H9 (cell line): Measurements from ENCODE around the gene MAJIN. TPM values are rescaled to one million over a fixed set of nuclear protein-coding genes. Genes with fewer than 3 reads are reported as not detected.

ENCODE experiments used
- DNase-seq: peaks from one replicate; pipeline ENCODE4 v3.0.0-alpha.2; 2017
- H2AFZ ChIP-seq: one replicate; pipeline ENCODE4 v1.6.1; 2013; ENCODE audit warnings: mild to moderate bottlenecking, low read length, control low read depth, moderate library complexity
- H2AK5ac ChIP-seq: 2 replicates; pipeline ENCODE4 v1.6.1; 2013; ENCODE audit warnings: low read length, control low read depth, mixed read lengths; ENCODE audit not compliant: insufficient read length
- H2BK120ac ChIP-seq: one replicate; pipeline ENCODE4 v1.6.1; 2013; ENCODE audit warnings: low read depth, mild to moderate bottlenecking, low read length, control low read depth, inconsistent platforms; ENCODE audit not compliant: poor library complexity, severe bottlenecking
- H2BK12ac ChIP-seq: 2 replicates; pipeline ENCODE4 v1.6.1; 2013; ENCODE audit warnings: low read length, control low read depth, mixed read lengths, low read depth; ENCODE audit not compliant: insufficient read length
- H2BK15ac ChIP-seq: 2 replicates; pipeline ENCODE4 v1.6.1; 2013; ENCODE audit warnings: low read depth, low read length, control low read depth
- H2BK20ac ChIP-seq: one replicate; pipeline ENCODE4 v1.6.1; 2013; ENCODE audit warnings: low read depth, mild to moderate bottlenecking, low read length, control low read depth, inconsistent platforms; ENCODE audit not compliant: poor library complexity, severe bottlenecking
- H2BK5ac ChIP-seq: 2 replicates; pipeline ENCODE4 v1.6.1; 2013; ENCODE audit warnings: low read length, control low read depth, mixed read lengths; ENCODE audit not compliant: insufficient read length
- H3K14ac ChIP-seq: 2 replicates; pipeline ENCODE4 v1.6.1; 2013; ENCODE audit warnings: low read length, control low read depth; ENCODE audit not compliant: insufficient read depth
- H3K18ac ChIP-seq: 2 replicates; pipeline ENCODE4 v1.6.1; 2013; ENCODE audit warnings: low read depth, mild to moderate bottlenecking, mixed read lengths, low read length, control low read depth; ENCODE audit not compliant: insufficient read length
- H3K23ac ChIP-seq: 2 replicates; pipeline ENCODE4 v1.6.1; 2013; ENCODE audit warnings: low read length, control low read depth, mixed read lengths, low read depth; ENCODE audit not compliant: insufficient read length
- H3K23me2 ChIP-seq: 2 replicates; pipeline ENCODE4 v1.6.1; 2013; ENCODE audit warnings: low read depth, mild to moderate bottlenecking, mixed read lengths, low read length, control low read depth; ENCODE audit not compliant: insufficient read length, poor library complexity, severe bottlenecking
- H3K27ac ChIP-seq: 2 replicates; pipeline ENCODE4 v1.5.1; 2013; ENCODE audit warnings: low read length, control low read depth, mixed read lengths, low read depth; ENCODE audit not compliant: insufficient read length
- H3K27me3 ChIP-seq: 2 replicates; pipeline ENCODE4 v1.6.1; 2013; ENCODE audit warnings: low read length, control low read depth, inconsistent platforms; ENCODE audit not compliant: insufficient read depth
- H3K4ac ChIP-seq: 2 replicates; pipeline ENCODE4 v1.6.1; 2013; ENCODE audit warnings: low read depth, mild to moderate bottlenecking, control low read depth, inconsistent platforms, low read length, moderate library complexity
- H3K4me1 ChIP-seq: 2 replicates; pipeline ENCODE4 v1.6.1; 2013; ENCODE audit warnings: low read length, control low read depth, inconsistent platforms; ENCODE audit not compliant: insufficient read depth
- H3K4me2 ChIP-seq: 2 replicates; pipeline ENCODE4 v1.6.1; 2013; ENCODE audit warnings: low read length, control low read depth, mixed read lengths; ENCODE audit not compliant: insufficient read length, insufficient read depth
- H3K56ac ChIP-seq: 2 replicates; pipeline ENCODE4 v1.6.1; 2013; ENCODE audit warnings: low read depth, mild to moderate bottlenecking, mixed read lengths, low read length, control low read depth; ENCODE audit not compliant: insufficient read length
- H3K79me1 ChIP-seq: 2 replicates; pipeline ENCODE4 v1.6.1; 2013; ENCODE audit warnings: low read depth, mild to moderate bottlenecking, moderate library complexity, low read length, control low read depth, inconsistent platforms; ENCODE audit not compliant: insufficient read depth, poor library complexity, severe bottlenecking
- H3K79me2 ChIP-seq: 2 replicates; pipeline ENCODE4 v1.6.1; 2013; ENCODE audit warnings: low read length, control low read depth, inconsistent platforms; ENCODE audit not compliant: insufficient read depth
- H3K9ac ChIP-seq: 2 replicates; pipeline ENCODE4 v1.6.1; 2013; ENCODE audit warnings: low read length, control low read depth, mixed read lengths; ENCODE audit not compliant: insufficient read length; ENCODE audit errors: extremely low read depth
- H3K9me3 ChIP-seq: one replicate; pipeline ENCODE4 v1.6.1; 2013; ENCODE audit warnings: low read depth, low read length, inconsistent platforms; ENCODE audit not compliant: control insufficient read depth
- H3T11ph ChIP-seq: one replicate; pipeline ENCODE4 v1.6.1; 2013; ENCODE audit warnings: mild to moderate bottlenecking, low read length, control low read depth, inconsistent platforms
- H4K20me1 ChIP-seq: one replicate; pipeline ENCODE4 v1.6.1; 2013; ENCODE audit not compliant: control insufficient read depth, insufficient read length, insufficient read depth
- H4K5ac ChIP-seq: 2 replicates; pipeline ENCODE4 v1.6.1; 2013; ENCODE audit warnings: low read depth, mild to moderate bottlenecking, mixed read lengths, low read length, control low read depth; ENCODE audit not compliant: insufficient read length
- H4K8ac ChIP-seq: replicated peaks from 2 replicates; pipeline ENCODE4 v1.6.1; 2013; ENCODE audit warnings: low read length, control low read depth, mixed read lengths, low read depth; ENCODE audit not compliant: insufficient read length
- H4K91ac ChIP-seq: 2 replicates; pipeline ENCODE4 v1.6.1; 2013; ENCODE audit warnings: low read depth, mild to moderate bottlenecking, moderate library complexity, mixed read lengths, low read length, control low read depth; ENCODE audit not compliant: insufficient read length
- H3K27ac Mint-ChIP-seq, 3 experiments: 2 replicates in 2 of 3; 3 replicates in 1 of 3; pipeline ENCODE4 v1.8.0; 2020 to 2021; ENCODE audit warnings: mixed read lengths in 3 of 3, mild to moderate bottlenecking in 1 of 3, moderate library complexity in 1 of 3
- H3K27me3 Mint-ChIP-seq: 2 replicates; pipeline ENCODE4 v1.8.0; 2021; ENCODE audit warnings: low read depth, mild to moderate bottlenecking, moderate library complexity, mixed read lengths
- H3K36me3 Mint-ChIP-seq, 3 experiments: 2 replicates in 2 of 3; 3 replicates in 1 of 3; pipeline ENCODE4 v1.8.0; 2020 to 2021; ENCODE audit warnings: low read depth in 3 of 3, mixed read lengths in 3 of 3; ENCODE audit not compliant: insufficient read depth in 1 of 3
- H3K4me1 Mint-ChIP-seq, 2 experiments: 2 replicates each; pipeline ENCODE4 v1.8.0; 2020; ENCODE audit warnings: mixed read lengths in 2 of 2
- H3K4me3 Mint-ChIP-seq, 2 experiments: 2 replicates in 1 of 2; 3 replicates in 1 of 2; pipeline ENCODE4 v1.8.0; 2020 to 2021; ENCODE audit warnings: mild to moderate bottlenecking in 2 of 2, mixed read lengths in 2 of 2, moderate library complexity in 1 of 2
- H3K9me3 Mint-ChIP-seq, 2 experiments: 2 replicates in 1 of 2; 3 replicates in 1 of 2; pipeline ENCODE4 v1.8.0; 2020; ENCODE audit warnings: mild to moderate bottlenecking in 2 of 2, mixed read lengths in 2 of 2, moderate library complexity in 1 of 2
- WGBS: extraction: QIAGEN DNeasy Blood & Tissue Kit; methylation state at CpG from one replicate; pipeline ENCODE4 v1.1.7; 2013; ENCODE audit warnings: missing lambda C conversion rate, low lambda C conversion rate, mixed read lengths; ENCODE audit not compliant: insufficient read length; ENCODE audit errors: extremely low coverage; 5-methylcytosine and 5-hydroxymethylcytosine counted together
- total RNA-seq: library from RNA; stranded (reverse); gene quantifications from 2 replicates; pipeline ENCODE4 v1.2.1, GENCODE V29; 2021
- TF ChIP-seq, protein P1 (sequence below): fragments of 200-600 bp; sonication (generic); conservative IDR thresholded peaks from 3 replicates; pipeline ENCODE4 v1.8.0; 2021; ENCODE audit warnings: antibody characterized with exemption, mild to moderate bottlenecking

The MAJIN gene
- total RNA-seq, 1 experiment from 2014 or later: not detected

DNA sequence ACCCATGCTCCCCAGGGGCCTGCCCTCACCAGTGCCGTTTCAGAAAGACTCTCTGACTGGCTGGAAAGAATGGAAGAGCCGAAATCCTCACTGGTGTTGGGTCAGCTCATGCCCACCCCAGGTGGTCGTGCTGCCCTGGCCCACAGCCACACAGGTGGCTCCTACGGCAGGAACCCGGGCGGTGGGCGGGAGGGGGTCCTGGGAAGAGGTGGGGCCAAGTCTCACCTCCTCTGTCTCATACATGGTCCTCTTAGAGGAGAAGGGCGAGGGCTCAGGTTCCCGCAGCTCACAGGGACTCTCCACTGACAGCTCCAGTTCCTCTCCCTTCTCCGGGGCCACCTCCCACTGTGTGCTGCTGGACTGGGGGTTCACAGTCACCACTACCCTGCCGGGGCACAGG lies 63.1 kb downstream of the MAJIN start:
- H2BK20ac ChIP-seq: no peak overlapping the region
- no CpG with 5 or more reads among the region's 11 CpGs for WGBS
- Mint-ChIP-seq H3K36me3 (peaks cover 18 to 53% (median 47%) of the 10 kb centered on the region in 3 experiments; a peak in 6 of 7 replicates), H3K4me1 (no peaks in the 10 kb centered on the region), H3K9me3 (no peaks in the 10 kb centered on the region), H3K27me3 (no peaks in the 10 kb centered on the region), H3K27ac (no peak overlapping the region), H3K4me3 (no peak overlapping the region)
- H3K27ac ChIP-seq: no peak overlapping the region
- no peak overlapping the region for H3K18ac ChIP-seq
- H4K5ac ChIP-seq: no peak overlapping the region
- H3K23ac ChIP-seq: no peak overlapping the region
- H2AK5ac ChIP-seq: no peak overlapping the region
- no peak overlapping the region for H3K56ac ChIP-seq
- H3K4me2 ChIP-seq: no peak overlapping the region
- no peak overlapping the region for H4K8ac ChIP-seq
- no peaks in the 10 kb centered on the region for H4K20me1 ChIP-seq
- no peak for DNase-seq
- no peaks in the 10 kb centered on the region for H3K79me2 ChIP-seq
- no peak overlapping the region for H2BK12ac ChIP-seq
- H3K4me1 ChIP-seq: no peaks in the 10 kb centered on the region
- H3K9ac ChIP-seq: no peak overlapping the region
- H2BK5ac ChIP-seq: no peak overlapping the region
- H2BK15ac ChIP-seq: no peak overlapping the region
- no peak overlapping the region for H3T11ph ChIP-seq
- H3K23me2 ChIP-seq: no peaks in the 10 kb centered on the region
- no peaks in the 10 kb centered on the region for H3K9me3 ChIP-seq
- no peaks in the 10 kb centered on the region for H3K79me1 ChIP-seq
- no peaks in the 10 kb centered on the region for H3K27me3 ChIP-seq
- no peak overlapping the region for H2AFZ ChIP-seq
- no peak overlapping the region for H3K4ac ChIP-seq
- TF ChIP-seq, protein P1, sequence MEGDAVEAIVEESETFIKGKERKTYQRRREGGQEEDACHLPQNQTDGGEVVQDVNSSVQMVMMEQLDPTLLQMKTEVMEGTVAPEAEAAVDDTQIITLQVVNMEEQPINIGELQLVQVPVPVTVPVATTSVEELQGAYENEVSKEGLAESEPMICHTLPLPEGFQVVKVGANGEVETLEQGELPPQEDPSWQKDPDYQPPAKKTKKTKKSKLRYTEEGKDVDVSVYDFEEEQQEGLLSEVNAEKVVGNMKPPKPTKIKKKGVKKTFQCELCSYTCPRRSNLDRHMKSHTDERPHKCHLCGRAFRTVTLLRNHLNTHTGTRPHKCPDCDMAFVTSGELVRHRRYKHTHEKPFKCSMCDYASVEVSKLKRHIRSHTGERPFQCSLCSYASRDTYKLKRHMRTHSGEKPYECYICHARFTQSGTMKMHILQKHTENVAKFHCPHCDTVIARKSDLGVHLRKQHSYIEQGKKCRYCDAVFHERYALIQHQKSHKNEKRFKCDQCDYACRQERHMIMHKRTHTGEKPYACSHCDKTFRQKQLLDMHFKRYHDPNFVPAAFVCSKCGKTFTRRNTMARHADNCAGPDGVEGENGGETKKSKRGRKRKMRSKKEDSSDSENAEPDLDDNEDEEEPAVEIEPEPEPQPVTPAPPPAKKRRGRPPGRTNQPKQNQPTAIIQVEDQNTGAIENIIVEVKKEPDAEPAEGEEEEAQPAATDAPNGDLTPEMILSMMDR: no peak
- no peak overlapping the region for H3K14ac ChIP-seq
- no peak overlapping the region for H2BK120ac ChIP-seq
- H4K91ac ChIP-seq: no peak overlapping the region
